GM12875 (cell line): ENCODE data around the gene TUBB3.
"Not testable (repeated sequence)": the region's sequence is repeated elsewhere in the genome, so short reads cannot be mapped to it uniquely, and the experiment has no call there.

ENCODE experiments used
- H3K4me3 ChIP-seq: one replicate; pipeline ENCODE4 v1.5.1; 2011; ENCODE audit warnings: low read depth, low read length, control low read depth
- CTCF ChIP-seq: IDR thresholded peaks from 2 replicates; pipeline ENCODE4 v1.5.1; 2011; ENCODE audit warnings: low read depth, mild to moderate bottlenecking, control low read depth, inconsistent platforms, low read length, moderate library complexity, borderline replicate concordance; ENCODE audit not compliant: insufficient read depth

Gene TUBB3

GRCh38 chr16:89965447-89966225, 42.5 kb downstream of the TUBB3 start:
- TF ChIP-seq CTCF: no peak
- no peak overlapping the region for H3K4me3 ChIP-seq

- no peak for TF ChIP-seq CTCF
- H3K4me3 ChIP-seq: no peak overlapping the region
These were observed 43.6 kb downstream of the TUBB3 start for GRCh38 chr16:89966756-89967155.

DNA sequence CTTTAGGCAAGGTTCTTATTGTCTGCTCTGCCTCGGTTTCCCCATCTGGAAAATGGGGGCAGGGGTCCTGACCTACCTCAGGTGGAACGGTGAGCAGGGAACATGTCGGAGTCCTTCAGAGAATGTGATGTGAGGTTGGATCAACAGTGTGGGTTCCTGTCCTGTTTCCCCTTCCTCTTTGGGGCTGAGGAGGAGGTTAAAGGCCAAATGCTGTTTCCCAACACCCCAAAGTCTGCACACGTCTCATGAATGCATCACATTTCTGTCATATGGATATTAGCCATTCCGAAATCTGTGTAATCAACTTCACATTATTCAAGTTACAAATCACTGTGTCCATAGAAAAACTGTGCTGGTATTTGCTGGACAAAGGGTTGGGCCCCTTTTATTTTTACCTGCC, 44.3 kb downstream of the TUBB3 start:
- not testable (repeated sequence) for H3K4me3 ChIP-seq

DNA sequence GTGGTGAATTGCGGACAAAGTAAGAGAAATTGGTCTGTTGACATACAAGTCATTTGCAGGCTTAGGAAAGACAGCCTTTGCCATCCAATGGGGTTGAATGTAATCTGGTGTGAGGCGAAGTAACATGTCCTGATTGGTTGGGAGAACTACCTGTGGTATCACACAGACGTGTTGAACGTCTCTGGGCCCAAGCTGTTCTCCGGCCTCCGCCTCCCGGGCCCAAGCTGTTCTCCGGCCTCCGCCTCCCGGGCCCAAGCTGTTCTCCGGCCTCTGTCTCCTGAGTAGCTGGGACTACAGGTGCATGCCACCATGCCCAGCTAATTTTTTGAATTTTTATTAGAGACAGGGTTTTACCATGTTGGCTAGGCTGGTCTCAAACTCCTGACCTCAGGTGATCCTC, 44.9 kb downstream of the TUBB3 start:
- H3K4me3 ChIP-seq: not testable (repeated sequence)

- H3K4me3 ChIP-seq: no peak overlapping the region
- TF ChIP-seq CTCF: no peak
These were observed 46.7 kb downstream of the TUBB3 start for GRCh38 chr16:89969741-89970410.

DNA sequence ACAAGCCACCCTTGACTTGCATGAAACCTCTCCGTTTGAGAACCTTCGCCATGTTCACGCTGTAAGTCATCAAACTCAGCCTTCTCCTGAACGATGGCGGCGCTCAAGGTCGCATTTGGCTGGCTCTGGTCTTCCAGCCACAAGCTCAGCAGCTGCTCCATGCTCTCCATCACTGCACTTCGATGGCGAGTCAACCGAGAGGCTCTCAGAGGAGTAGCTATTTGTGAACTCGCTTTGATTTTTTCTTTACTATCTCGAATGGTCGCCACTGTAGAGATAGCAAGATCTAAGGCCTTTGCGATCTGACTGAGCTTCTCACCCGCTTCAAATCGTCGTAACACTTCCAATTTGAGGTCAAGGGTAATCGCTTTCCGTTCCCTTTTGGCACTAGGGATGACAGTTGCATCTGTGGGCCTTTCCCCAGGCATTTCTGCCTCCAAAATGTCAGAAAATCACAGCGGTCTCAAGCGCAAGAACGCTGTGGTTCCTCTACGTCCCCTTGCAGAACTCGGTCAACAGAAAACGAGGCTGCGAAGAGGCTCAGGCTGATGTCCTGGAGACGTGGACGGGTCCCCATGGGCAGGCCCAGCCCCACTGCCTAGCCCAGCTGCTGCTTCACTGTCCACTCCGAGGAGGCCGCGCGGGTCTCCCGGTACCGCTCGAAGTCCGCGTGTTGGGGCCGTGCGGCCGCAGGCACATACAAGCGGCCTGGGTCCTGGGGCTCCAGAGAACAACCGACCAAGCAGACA, 48.5 kb downstream of the TUBB3 start:
- TF ChIP-seq CTCF: no peak

DNA sequence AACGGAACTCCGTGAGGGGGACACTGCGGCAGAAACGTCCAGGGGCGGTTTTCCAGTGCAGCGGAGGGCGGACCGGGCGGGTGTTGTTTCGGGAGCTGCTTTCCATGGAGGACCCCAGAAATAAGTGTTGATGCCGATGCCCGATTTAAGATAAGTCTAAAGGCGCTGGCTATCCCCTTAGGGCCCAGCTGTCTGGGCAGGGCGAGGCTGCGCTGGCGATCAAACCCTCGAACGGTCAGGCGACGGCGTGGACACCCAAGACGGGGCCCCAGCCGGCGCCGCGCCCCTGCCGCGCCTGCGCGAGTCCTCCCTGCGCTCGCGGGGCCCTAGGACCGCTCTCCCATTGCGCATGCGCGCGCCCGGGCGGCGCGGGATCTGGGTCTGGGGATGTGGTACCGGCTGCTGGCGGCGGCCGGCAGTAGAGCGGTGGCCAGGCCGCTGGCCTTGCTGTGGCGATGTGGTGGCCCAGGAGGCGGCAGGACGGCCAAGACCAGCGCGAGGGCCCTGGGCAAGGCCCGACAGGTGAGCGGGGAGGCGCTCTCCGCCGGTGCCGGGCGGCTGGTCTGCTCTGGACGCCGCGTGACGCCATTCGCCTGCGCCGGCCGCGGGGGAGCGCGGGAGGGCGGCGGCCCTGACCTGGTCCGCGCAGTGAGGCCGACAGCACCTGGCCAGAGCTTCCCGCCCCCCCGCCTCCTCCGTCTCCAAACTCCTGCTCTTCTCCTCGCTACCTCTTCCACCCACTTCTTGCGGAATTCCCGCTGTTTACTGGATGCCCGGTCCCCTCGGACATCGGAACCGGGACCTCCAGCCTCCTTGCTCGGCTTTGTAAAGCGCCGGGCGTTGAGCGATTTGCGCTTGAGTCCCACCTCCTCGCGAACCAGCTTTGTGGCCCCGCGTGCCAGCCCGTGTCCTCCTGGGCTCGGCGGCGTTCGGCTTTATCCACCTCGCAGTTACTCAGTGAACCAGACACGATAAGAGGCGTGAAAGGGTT, 49.4 kb downstream of the TUBB3 start:
- no peak for TF ChIP-seq CTCF
- peak overlapping the region; percentile 71 for H3K4me3 ChIP-seq

More for the DNA sequence above, 48.5 kb downstream of the TUBB3 start:
- peak overlapping the region; percentile 71 for H3K4me3 ChIP-seq
